Vagina (tissue), 2 donors: ENCODE measurements around the gene BST1.

Experiments
- CTCF ChIP-seq, 3 experiments: fragments of 450-650 bp in 2 of 3; fragments of 200-600 bp in 1 of 3; sonication (generic) in 1 of 3; IDR thresholded peaks; one replicate each; pipeline ENCODE4 v1.5.1; 2017 to 2019; ENCODE audit warnings: antibody characterized with exemption in 3 of 3, mild to moderate bottlenecking in 2 of 3, moderate library complexity in 2 of 3
- POLR2A ChIP-seq, 2 donors: fragments of 450-650 bp; IDR thresholded peaks; one replicate each; pipeline ENCODE4 v1.6.1; 2017; ENCODE audit warnings: antibody characterized with exemption in 2 of 2, mild to moderate bottlenecking in 2 of 2, moderate library complexity in 2 of 2

- TF ChIP-seq CTCF (IDR thresholded peaks at IDR 0.05) (no peak), POLR2A (IDR thresholded peaks at IDR 0.05) (no peak)
These were observed 33.7 kb downstream of the BST1 start for GRCh38 chr4:15736514-15737050.
